Brain microvascular endothelial cell (primary cell): Measurements from ENCODE around the gene FES.
"Not testable (repeated sequence)": the region's sequence is repeated elsewhere in the genome, so short reads cannot be mapped to it uniquely, and the experiment has no call there.

Experiments
- DNase-seq: peaks from one replicate; pipeline ENCODE4 v3.0.0-alpha.2; 2020
- H3K27ac ChIP-seq: fragments of 250-450 bp; sonication (Bioruptor Pico); 2 replicates; pipeline ENCODE4 v1.5.1; 2020; ENCODE audit warnings: mild to moderate bottlenecking, moderate library complexity
- H3K27me3 ChIP-seq: fragments of 250-450 bp; sonication (Bioruptor Pico); replicated peaks from 2 replicates; pipeline ENCODE4 v1.5.1; 2020; ENCODE audit warnings: mild to moderate bottlenecking
- H3K36me3 ChIP-seq: fragments of 250-450 bp; sonication (Bioruptor Pico); replicated peaks from 2 replicates; pipeline ENCODE4 v1.5.1; 2020; ENCODE audit warnings: mild to moderate bottlenecking
- H3K4me3 ChIP-seq: 2 replicates; pipeline ENCODE4 v1.5.1; 2011; ENCODE audit warnings: low read depth, mild to moderate bottlenecking, control low read depth, low read length, moderate library complexity
- in situ Hi-C: cut with HindIII; loops from 2 replicates; pipeline ENCODE4 v1.10.0; 2017; ENCODE audit warnings: low sequenced_read_pairs, low pct_ligation_motif_present
- TF ChIP-seq, protein P1 (sequence below): IDR thresholded peaks from 2 replicates; pipeline ENCODE4 v1.5.1; 2011; ENCODE audit warnings: low read depth, mild to moderate bottlenecking, moderate library complexity, low read length, control low read depth, inconsistent platforms; ENCODE audit errors: missing control alignments

The FES gene

DNA sequence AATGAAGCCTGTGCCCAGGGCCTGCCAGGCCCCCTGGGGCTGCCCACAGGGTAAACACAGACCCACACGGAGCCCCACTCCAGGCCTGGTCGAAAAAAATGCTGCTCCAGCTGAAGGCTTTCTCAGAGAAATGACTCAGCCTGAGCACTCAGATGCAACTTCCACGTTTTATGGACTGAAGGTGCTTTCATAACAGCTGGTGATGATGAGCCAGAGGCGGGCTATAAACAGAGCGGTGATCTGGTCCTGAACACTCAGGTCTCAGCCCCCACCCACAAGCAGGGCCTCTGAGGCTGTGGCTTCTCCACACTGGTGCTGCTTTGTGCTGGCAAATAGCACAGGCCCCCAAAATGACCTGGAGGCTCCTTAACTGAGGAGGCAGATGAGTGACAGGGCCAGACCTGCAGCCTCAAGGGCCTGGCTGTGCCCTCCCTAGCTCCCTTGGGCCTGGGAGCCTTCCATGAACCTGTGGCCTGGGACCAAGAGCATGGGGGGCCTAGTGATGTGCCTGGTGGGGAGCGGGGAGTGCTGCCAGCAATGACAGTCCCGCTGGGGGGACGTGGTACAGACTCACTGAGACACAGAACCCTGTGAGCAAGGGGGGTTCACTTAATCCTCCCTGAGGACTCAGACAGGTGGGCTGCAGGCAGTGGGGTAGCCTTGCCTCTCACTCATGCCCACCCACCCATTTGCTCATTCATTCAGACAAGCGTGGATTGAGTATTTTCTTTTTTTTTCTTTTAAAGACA lies 38.9 kb upstream of the FES start:
- TF ChIP-seq, protein P1, sequence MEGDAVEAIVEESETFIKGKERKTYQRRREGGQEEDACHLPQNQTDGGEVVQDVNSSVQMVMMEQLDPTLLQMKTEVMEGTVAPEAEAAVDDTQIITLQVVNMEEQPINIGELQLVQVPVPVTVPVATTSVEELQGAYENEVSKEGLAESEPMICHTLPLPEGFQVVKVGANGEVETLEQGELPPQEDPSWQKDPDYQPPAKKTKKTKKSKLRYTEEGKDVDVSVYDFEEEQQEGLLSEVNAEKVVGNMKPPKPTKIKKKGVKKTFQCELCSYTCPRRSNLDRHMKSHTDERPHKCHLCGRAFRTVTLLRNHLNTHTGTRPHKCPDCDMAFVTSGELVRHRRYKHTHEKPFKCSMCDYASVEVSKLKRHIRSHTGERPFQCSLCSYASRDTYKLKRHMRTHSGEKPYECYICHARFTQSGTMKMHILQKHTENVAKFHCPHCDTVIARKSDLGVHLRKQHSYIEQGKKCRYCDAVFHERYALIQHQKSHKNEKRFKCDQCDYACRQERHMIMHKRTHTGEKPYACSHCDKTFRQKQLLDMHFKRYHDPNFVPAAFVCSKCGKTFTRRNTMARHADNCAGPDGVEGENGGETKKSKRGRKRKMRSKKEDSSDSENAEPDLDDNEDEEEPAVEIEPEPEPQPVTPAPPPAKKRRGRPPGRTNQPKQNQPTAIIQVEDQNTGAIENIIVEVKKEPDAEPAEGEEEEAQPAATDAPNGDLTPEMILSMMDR, result no peak
- DNase-seq, result peak; percentile 81
- in situ Hi-C loops, result no loop called here
- H3K4me3 ChIP-seq, result no peak overlapping the region
- H3K27me3 ChIP-seq, result no peaks in the 10 kb centered on the region
- H3K36me3 ChIP-seq, result no peaks in the 10 kb centered on the region
- H3K27ac ChIP-seq, result peak overlapping the region; percentile 49

DNA sequence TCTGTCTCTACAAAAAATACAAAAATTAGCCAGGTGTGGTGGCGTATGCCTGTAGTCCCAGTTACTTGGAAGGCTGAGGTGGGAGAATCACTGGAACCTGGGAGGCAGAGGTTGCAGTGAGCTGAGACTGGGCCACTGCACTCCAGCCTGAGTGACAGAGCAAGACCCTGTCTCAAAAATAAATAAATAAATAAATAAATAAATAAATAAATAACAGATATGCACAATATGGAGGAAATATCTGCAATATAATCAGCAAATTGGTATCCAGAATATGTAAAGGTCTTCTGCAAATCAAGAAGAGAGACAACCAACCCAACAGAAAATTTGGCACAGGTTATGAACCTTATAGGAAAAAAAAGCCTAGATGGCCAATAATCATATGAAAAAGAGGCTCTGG lies 34.9 kb upstream of the FES start:
- H3K36me3 ChIP-seq, H3K4me3 ChIP-seq, in situ Hi-C loops, DNase-seq, H3K27ac ChIP-seq, H3K27me3 ChIP-seq: not testable (repeated sequence)

DNA sequence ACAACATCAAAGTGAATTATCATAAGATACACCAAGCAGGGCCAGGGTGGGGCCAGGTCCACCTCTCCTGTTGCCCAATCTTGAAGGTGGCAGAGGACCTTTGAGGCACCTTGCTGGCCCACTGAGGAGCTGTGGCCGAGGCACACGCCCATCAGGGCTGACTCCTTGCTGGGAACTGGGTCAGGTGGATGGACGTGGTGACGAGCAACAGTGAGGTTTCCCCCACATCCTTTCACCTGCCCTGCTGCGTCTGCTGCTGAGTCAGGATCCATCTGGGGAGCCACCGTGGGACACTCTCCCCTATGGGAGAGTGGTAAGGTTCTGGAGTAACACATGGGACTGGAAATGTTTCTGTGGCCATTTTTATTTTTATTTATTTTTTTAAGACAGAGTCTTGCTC lies 33.2 kb upstream of the FES start:
- in situ Hi-C loops, result no loop called here
- TF ChIP-seq, protein P1, result no peak
- no peak overlapping the region for H3K4me3 ChIP-seq
- H3K27me3 ChIP-seq, result no peaks in the 10 kb centered on the region
- no peak for DNase-seq
- H3K27ac ChIP-seq, result no peak overlapping the region
- no peaks in the 10 kb centered on the region for H3K36me3 ChIP-seq

DNA sequence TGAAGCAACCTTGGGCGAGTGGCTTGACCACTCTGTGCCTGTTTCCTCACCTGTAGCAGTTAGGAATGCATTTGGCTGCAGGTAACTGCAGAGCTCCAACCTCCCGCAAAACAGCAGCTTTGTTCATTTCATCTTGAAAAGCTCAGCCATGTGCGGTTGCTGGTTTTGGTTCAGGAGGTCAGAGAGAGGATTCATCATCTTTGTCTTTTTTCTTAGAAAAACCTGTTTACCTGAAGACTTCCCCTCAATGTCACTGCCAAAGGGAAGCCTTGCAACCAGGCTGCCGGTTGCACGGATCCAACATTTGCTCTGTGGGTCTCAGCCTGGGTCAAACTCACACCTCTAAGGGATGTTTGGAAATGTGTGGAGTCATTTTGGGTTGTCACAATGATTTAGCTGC lies 32.4 kb upstream of the FES start:
- H3K27ac ChIP-seq, result no peak overlapping the region

DNA sequence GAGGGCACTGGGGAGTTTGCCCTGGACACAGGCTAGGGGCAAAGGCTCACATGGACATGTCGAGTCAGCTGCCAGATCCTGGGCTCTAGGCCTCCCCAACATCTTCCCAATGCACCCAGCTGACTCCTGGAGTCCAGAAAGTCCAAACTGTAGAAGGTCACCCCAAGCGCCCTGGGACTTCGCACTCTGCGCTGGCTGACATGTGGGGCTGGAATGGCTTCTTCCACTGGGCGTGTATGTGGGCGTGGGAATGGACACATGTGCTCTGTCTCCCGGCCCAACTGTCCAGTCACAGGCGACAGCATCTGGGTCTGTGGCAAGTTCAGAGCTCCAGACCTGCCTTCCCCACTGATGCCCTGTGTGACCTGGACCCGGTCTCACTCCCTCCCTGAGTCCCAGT lies 29.2 kb upstream of the FES start:
- no peaks in the 10 kb centered on the region for H3K36me3 ChIP-seq
- H3K27ac ChIP-seq, result no peak overlapping the region
- H3K4me3 ChIP-seq, result no peak overlapping the region
- in situ Hi-C loops, result no loop called here
- TF ChIP-seq, protein P1, result no peak
- no peaks in the 10 kb centered on the region for H3K27me3 ChIP-seq
- DNase-seq, result no peak

More for the DNA sequence above, 32.4 kb upstream of the FES start:
- TF ChIP-seq, protein P1, result no peak
- DNase-seq, result no peak
- Histone ChIP-seq H3K36me3 (no peaks in the 10 kb centered on the region), H3K27me3 (no peaks in the 10 kb centered on the region), H3K4me3 (no peak overlapping the region)
- in situ Hi-C loops, result no loop called here

DNA sequence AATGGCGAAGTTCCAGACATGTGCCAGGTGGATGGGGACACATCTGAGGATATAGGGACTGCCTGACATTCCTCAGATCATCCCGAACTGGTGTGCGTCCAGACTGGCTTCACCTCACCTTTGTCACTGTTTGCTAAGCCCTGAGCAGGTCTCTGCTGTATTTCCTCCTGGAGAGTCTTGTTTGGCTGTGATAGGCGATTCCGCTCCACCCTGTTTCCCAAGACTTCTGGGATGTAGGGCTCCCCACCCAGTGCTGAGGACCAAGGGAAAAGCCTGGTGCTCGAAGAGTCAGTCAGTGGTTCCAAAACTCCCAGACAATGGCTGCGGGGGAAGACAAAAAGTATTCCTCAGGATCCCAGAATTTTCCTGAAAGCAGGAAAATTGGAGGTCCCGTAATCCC lies 27.0 kb upstream of the FES start:
- TF ChIP-seq, protein P1, result no peak
- in situ Hi-C loops, result no loop called here
- Histone ChIP-seq H3K36me3 (no peaks in the 10 kb centered on the region), H3K27ac (no peak overlapping the region), H3K4me3 (no peak overlapping the region), H3K27me3 (no peaks in the 10 kb centered on the region)
- no peak for DNase-seq
